ENCODE data around the gene HAGH.
"Not testable (repeated sequence)": the region's sequence is repeated elsewhere in the genome, so short reads cannot be mapped to it uniquely, and the experiment has no call there.

Gene HAGH

GRCh38 chr16:1826691-1827573 is at the start of gene HAGH, which contains the start of gene FAHD1:
Gene HAGH (minus strand): TSS chr16:1826825. CDS start chr16:1826787, 38 bp downstream.
Gene FAHD1 (plus strand): TSS chr16:1827206. CDS start chr16:1827239, 33 bp downstream.
- DNase-seq, result peak; percentile 94

DNA sequence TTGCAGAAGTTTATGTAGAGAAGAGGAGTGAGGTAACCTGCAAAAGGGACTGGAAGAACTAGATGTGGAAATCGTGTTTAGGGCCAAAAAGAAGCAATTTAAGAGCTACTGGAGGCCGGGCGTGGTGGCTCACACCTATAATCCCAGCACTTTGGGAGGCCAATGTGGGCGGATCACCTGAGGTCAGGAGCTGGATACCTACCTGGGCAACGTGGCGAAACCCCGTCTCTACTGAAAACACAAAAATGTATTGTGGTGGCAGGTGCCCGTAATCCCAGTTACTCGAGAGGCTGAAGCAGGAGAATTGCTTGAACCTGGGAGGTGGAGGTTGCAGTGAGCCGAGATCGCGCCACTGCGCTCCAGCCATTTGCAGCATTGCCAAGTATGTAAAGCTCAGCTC is 49.4 kb upstream of the HAGH start:
- DNase-seq, result not testable (repeated sequence)

DNA sequence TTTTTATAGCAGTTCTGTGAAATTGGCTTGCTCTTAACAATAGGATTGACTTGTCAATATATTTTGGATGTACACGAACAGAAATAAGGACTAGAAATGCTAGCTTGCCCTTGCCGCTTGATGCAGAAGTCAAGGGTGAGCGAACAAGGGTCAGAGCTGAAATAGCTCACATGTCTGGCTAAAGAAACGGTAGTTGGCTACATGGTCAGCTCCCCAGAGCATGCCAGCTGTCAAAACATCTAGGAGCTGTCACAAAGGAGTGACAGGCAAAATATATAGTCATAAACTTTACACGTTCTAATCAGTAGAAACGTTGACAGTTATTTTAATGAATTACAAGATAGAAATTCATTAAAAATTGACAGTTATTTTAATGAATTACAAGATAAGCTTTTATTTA is 48.2 kb upstream of the HAGH start:
- DNase-seq, result no peak

DNA sequence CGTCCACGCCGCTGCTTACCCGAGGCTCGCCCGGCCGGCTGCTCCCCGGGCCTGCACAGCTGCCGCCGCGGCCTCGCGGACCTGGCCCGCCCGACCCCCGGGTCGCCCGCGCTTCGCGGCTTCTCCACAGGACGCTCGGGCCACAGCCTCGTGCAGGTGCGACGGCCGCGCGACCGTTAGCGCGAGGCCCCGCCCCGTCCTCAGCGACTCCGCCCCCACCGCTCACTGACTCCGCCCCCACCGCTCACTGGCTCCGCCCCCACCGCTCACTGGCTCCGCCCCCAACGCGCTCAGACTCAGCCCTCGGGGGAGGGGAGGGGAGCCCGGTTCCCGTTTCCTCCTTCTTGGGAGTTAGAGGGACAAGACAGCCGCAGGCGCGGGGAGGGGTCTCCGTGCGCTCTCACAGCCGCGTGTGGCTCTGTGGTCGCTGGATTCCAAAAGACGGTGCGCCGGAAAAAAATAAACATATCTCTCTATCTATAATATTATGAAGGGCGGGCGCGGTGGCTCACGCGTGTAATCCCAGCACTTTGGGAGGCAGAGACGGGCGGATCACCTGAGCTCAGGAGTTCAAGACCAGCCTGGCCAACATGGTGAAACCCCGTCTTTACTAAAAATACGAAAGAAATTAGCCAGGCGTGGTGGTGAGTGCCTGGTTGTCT is 45.5 kb upstream of the HAGH start, which contains the start of gene MEIOB:
TSS of gene MEIOB (minus strand) at position 191 of the 662 bp plus-strand sequence. CDS start 3,989 bp downstream, outside the sequence.
- peak; percentile 72 for DNase-seq

DNA sequence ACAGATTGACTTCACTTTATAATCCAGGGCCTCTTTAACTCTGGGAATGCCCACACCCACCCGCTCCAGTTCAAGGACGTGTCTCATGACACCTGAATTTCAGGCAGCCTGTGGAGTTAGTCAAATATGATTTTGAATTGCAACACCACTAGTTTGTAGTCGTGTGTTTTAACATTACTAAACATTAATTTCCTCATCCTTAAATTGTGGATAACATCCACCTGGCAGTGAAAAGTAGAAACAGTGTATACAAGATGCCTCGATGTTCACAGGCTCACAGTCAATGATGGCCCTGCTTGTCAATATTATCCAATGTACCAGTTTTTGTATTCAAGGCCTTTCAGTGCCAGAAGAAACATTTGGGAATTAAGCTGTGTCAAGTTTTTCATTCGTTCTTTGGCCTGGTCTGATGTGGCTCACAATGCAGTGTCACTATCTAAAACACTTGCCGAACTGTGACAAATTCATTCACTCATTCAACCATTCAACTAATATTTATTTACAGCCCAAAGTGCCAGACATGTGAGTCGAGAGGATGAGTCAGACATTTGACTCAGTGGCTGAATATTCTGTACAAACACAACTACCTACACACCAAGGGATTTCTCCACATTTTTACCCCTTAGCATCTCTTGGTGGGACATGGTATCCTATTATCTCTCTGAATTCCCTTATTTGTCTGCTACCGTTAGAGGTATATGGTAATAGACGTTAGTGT is 43.9 kb upstream of the HAGH start:
- no peak for DNase-seq

DNA sequence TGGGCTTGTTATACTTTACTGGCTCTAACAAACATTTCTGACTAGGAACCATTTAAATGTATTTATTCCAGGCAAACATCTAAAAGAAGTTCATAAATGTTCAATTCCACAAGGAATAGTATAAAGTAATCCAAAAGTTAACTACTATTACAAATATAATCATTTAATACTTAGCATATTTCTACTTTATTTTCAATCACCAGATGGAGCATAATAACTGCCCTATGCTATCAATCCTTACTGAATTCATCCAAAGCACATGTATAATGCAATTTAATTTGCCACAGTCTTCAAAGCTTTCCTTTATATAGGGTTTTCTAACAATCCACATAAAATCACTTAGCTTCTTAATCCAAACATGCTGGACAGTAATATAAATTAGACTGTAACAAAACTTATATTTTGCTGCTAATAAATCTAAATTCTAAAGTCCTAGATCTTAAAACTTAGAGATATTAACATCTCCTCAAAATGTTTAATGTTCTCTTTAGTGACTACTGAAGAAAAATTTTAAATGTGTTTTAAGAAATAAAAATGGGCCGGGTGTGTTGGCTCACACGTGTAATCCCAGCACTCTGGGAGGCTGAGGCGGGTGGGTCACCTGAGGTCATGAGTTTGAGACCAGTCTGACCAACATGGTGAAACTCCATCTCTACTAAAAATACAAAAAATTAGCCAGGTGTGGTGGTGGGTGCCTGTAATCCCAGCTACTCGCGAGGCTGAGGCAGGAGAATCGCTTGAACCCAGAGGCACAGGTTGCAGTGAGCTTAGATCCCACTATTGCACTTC is 39.5 kb upstream of the HAGH start:
- DNase-seq, result no peak

- DNase-seq, result no peak
Observed at GRCh38 chr16:1863681-1864460, 37.2 kb upstream of the HAGH start.

- no peak for DNase-seq
Observed at GRCh38 chr16:1862394-1862793, 35.8 kb upstream of the HAGH start.

GRCh38 chr16:1861730-1862129 is 35.1 kb upstream of the HAGH start:
- no peak for DNase-seq

DNA sequence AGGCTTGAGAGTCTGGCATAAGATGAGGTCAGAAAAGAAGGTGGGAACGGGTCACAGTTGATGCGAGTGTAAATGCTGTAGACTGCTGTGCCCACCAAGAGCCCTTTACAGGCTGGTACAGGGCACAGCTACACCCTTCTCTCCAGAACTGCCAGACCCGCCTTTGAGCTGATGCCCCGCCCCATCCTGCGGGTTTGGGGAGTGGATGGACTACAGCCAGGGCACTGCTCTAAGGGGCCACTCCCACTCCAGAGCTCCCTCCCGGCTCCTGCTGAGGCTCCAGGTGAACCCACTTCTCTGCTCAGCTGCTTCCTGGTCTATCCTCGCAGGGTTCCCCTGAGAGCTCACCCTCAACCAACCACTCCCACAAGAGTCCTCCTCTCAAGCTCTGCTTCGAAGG is 33.0 kb upstream of the HAGH start:
- no peak for DNase-seq

DNA sequence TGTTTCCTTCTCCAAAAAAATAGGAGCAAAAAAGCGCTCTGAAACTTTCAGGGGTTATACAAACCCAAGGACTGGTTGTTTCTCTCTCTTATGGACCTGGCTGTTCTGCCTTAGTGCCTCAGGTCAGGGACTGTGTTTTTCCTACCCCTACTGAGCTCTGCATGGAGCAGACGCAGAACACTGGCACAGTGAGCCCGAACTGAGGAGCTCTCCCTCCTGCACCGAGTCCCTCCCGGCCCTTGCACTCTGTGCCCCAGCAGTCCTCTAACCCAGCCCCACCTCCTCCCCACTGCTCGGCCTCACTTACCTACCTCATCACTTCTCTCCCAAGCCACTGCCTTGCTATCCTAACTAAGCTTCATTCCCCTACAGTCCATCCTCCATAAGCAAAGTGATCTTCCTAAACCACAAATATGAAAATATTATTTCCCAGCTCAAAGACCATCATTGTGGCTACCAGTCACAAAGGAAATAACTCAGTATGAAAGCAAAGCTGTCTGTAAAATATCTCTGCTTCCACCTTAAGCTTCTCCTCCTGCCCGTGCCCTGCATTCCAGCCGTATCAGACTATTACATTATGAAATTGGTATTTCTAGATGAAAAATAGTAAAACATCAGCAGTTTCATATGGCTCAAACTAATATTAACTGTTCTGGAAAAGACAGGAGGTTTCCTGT is 31.7 kb upstream of the HAGH start:
- DNase-seq, result no peak

GRCh38 chr16:1857433-1858097 is 30.9 kb upstream of the HAGH start:
- DNase-seq, result no peak

GRCh38 chr16:1851793-1852192 is 25.2 kb upstream of the HAGH start:
- DNase-seq, result no peak

DNA sequence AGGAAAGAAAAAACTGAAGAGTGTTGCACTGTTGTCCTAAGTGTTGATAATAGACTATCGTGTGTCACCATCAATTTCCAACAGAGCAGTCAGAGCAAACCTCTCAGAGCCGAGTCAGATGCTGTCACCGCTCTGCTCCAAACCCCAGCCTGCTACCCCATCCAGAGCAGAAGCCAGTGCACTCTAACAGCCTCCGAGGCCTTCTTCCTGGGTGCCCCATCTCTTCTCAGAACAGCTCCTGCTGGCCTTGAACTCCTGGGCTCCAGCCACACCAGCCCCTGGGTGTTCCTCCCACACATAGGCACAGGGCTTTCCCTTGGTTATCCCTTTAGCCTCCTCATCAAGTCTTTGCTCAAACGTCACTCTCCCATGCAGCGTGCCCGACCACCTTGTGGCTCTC is 24.4 kb upstream of the HAGH start:
- DNase-seq, result no peak

GRCh38 chr16:1846416-1846815 is 19.8 kb upstream of the HAGH start:
- no peak for DNase-seq

GRCh38 chr16:1845985-1846384 is 19.4 kb upstream of the HAGH start:
- DNase-seq, result no peak

DNA sequence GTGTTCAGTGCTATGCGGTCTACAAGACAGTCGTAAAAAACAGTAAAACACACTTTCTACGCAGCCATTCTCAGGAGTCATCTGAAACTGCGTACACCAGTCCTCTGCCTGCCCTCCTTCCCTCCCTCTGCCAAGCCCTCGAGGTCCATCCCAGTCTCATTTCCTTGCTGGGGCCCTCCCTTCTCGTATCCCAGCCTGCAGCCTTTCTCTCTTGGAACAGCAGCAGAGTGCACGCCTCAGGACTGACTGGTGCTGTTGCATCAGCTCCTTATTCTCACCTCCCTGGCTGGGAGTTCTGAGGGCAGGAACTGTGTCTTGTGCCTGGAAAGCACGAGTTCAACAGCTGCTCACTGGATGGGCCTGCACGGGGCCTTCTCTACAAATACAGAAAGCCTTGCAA is 12.9 kb upstream of the HAGH start:
- DNase-seq, result no peak

DNA sequence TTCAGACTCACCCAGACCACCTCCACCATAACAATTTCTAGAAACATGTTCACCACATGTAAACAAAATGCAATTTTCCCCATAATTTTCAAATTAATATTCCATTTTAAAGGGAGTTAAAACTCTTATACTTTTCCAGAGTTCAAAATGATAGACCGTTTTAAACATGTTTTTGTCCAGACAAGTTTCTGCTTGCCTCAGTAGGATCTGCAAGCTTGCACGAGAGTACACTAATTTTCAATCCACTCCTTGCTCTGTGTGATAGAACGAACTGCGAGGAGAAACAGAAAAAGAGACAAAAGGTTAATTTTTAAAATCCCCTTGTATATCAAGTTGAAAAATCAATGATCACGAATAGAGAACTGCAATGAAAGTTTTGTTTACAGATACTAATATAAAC is 7.5 kb upstream of the HAGH start:
- no peak for DNase-seq

GRCh38 chr16:1832838-1833454 is 6.3 kb upstream of the HAGH start:
- DNase-seq, result no peak
